Endothelial cell of umbilical vein (primary cell): ENCODE measurements around the gene TADA2A. TPM values are rescaled to one million over a fixed set of nuclear protein-coding genes. Genes with fewer than 3 reads are reported as not detected.

Source experiments
- BruUV-seq: library from RNA; stranded (reverse); fragments of 400-500 nt; replicated peaks from 2 replicates; lab custom pipeline; 2021; lab: Mats Ljungman, UMichigan
- CTCF ChIA-PET: fragments of 300-600, 350-600 bp; sonication (Branson Sonifier 250); formaldehyde crosslinking; loops from one replicate; lab custom pipeline; 2021; ENCODE audit warnings: antibody characterized with exemption, inconsistent platforms; lab: Charles Lee
- POLR2A ChIA-PET: fragments of 300-600, 350-600 bp; sonication (Branson Sonifier 250); formaldehyde crosslinking; loops from one replicate; lab custom pipeline; 2021; ENCODE audit warnings: antibody characterized with exemption, inconsistent platforms; lab: Charles Lee
- DNase-seq: peaks from one replicate; pipeline ENCODE4 v3.0.0-alpha.2; 2011; ENCODE audit warnings: low read depth, low spot score
- FAIRE-seq: peaks from 2 replicates; lab custom pipeline; 2011; peaks lifted over from hg19 to GRCh38; lab: Jason Lieb, UNC
- H2AFZ ChIP-seq: 2 replicates; pipeline ENCODE4 v1.6.0; 2012; ENCODE audit warnings: low read depth, low read length, control low read depth, inconsistent platforms
- H3K27ac ChIP-seq: 2 replicates; pipeline ENCODE4 v1.5.1; 2011; ENCODE audit warnings: low read depth, mild to moderate bottlenecking, control low read depth, low read length, moderate library complexity; ENCODE audit not compliant: insufficient read depth
- H3K27me3 ChIP-seq, 2 experiments: 2 replicates each; pipeline versions ENCODE4 v1.6.0 to v1.6.1; 2011; ENCODE audit warnings: low read length in 2 of 2, mixed read lengths in 1 of 2; ENCODE audit not compliant: control insufficient read depth in 2 of 2, insufficient read depth in 2 of 2
- H3K36me3 ChIP-seq, 2 experiments: 2 replicates in 1 of 2; 3 replicates in 1 of 2; pipeline ENCODE4 v1.5.1; 2011; ENCODE audit warnings: low read length in 2 of 2, mild to moderate bottlenecking in 1 of 2, moderate library complexity in 1 of 2; ENCODE audit not compliant: control insufficient read depth in 2 of 2, insufficient read depth in 2 of 2; ENCODE audit errors: extremely low read depth in 1 of 2
- H3K4me1 ChIP-seq: 3 replicates; pipeline ENCODE4 v1.5.1; 2011; ENCODE audit warnings: mild to moderate bottlenecking, low read length; ENCODE audit not compliant: control insufficient read depth, insufficient read depth; ENCODE audit errors: extremely low read depth
- H3K4me2 ChIP-seq: 2 replicates; pipeline ENCODE4 v1.6.1; 2011; ENCODE audit warnings: low read length, control low read depth, mixed read lengths; ENCODE audit not compliant: insufficient read depth
- H3K4me3 ChIP-seq, 3 experiments: fragments of 200-600 bp in 1 of 3; sonication (generic), shearing (Covaris generic) in 1 of 3; replicated peaks in 1 of 3; 2 replicates each; pipeline ENCODE4 v1.5.1; 2011 to 2016; ENCODE audit warnings: control low read depth in 3 of 3, low read length in 3 of 3, mild to moderate bottlenecking in 2 of 3, inconsistent platforms in 1 of 3, low read depth in 1 of 3, moderate library complexity in 1 of 3; ENCODE audit not compliant: insufficient read depth in 1 of 3
- H3K79me2 ChIP-seq: 2 replicates; pipeline ENCODE4 v1.6.0; 2012; ENCODE audit warnings: low read length, inconsistent platforms; ENCODE audit not compliant: control insufficient read depth, insufficient read depth
- H3K9ac ChIP-seq: replicated peaks from 2 replicates; pipeline ENCODE3; 2011; ENCODE audit warnings: low read length, control low read depth; ENCODE audit not compliant: insufficient read depth; ENCODE audit errors: extremely low read depth
- H3K9me1 ChIP-seq: replicated peaks from 3 replicates; pipeline ENCODE4 v1.6.0; 2011; ENCODE audit warnings: mild to moderate bottlenecking, low read length; ENCODE audit not compliant: control insufficient read depth, insufficient read depth; ENCODE audit errors: extremely low read depth
- H3K9me3 ChIP-seq: replicated peaks from 2 replicates; pipeline ENCODE4 v1.5.1; 2012; ENCODE audit warnings: low read length, inconsistent platforms; ENCODE audit not compliant: control insufficient read depth, insufficient read depth
- H4K20me1 ChIP-seq: replicated peaks from 2 replicates; pipeline ENCODE3; 2011; ENCODE audit warnings: mild to moderate bottlenecking, low read length; ENCODE audit not compliant: control insufficient read depth, insufficient read depth; ENCODE audit errors: extremely low read depth
- EZH2 ChIP-seq: IDR thresholded peaks from 2 replicates; pipeline ENCODE4 v1.6.1; 2012; ENCODE audit warnings: borderline replicate concordance, low read depth, mild to moderate bottlenecking, moderate library complexity, low read length, inconsistent platforms; ENCODE audit not compliant: severe bottlenecking
- FOS ChIP-seq: IDR thresholded peaks from 2 replicates; pipeline ENCODE4 v1.6.1; 2011; ENCODE audit warnings: mild to moderate bottlenecking, low read length, moderate library complexity, borderline replicate concordance; ENCODE audit not compliant: insufficient read depth
- GATA2 ChIP-seq: IDR thresholded peaks from 2 replicates; pipeline ENCODE4 v1.7.0; 2011; ENCODE audit warnings: low read depth, mild to moderate bottlenecking, moderate library complexity, mixed read lengths, low read length; ENCODE audit not compliant: insufficient read length, insufficient read depth
- JUN ChIP-seq: IDR thresholded peaks from 2 replicates; pipeline ENCODE4 v1.6.1; 2011; ENCODE audit warnings: borderline replicate concordance, low read depth; ENCODE audit not compliant: insufficient read length, insufficient read depth
- MYC ChIP-seq: IDR thresholded peaks from one replicate; pipeline ENCODE4 v1.6.1; 2011; ENCODE audit warnings: mild to moderate bottlenecking, low read depth, low read length
- POLR2A ChIP-seq: IDR thresholded peaks from 2 replicates; pipeline ENCODE4 v1.6.1; 2012; ENCODE audit warnings: low read depth, mild to moderate bottlenecking, control low read depth, low read length
- POLR2AphosphoS5 ChIP-seq: IDR thresholded peaks from 2 replicates; pipeline ENCODE4 v1.6.1; 2012; ENCODE audit warnings: low read depth, mild to moderate bottlenecking, control low read depth, low read length, moderate library complexity; ENCODE audit not compliant: insufficient read depth
- dilution Hi-C: fragments of 300-500 bp; cut with MboI; formaldehyde crosslinking; loops from one replicate; pipeline ENCODE4 v1.15.0; 2019; ENCODE audit warnings: low sequenced_read_pairs; ENCODE audit not compliant: extremely low pct_ligation_motif_present
- intact Hi-C: fragments of 100-400 bp; cut with micrococcal nuclease; formaldehyde crosslinking; loops from one replicate; pipeline ENCODE4 v1.10.0; 2022
- polyA plus RNA-seq, 4 experiments: library from polyadenylated mRNA; depleted of rRNA in 3 of 4; stranded (reverse) in 3 of 4; unstranded in 1 of 4; fragments of >200 nt; gene quantifications; 2 replicates each; pipeline versions ENCODE4 v1.2.1 to v1.2.3, GENCODE V29; 2011 to 2012; ENCODE audit warnings: missing spikeins in 1 of 4
- total RNA-seq: library from RNA; stranded (reverse); gene quantifications from 2 replicates; pipeline ENCODE4 v1.2.3, GENCODE V29; 2021
- TF ChIP-seq, protein P1 (sequence below): IDR thresholded peaks from 2 replicates; pipeline ENCODE4 v1.6.1; 2011; ENCODE audit not compliant: insufficient read depth, insufficient read length
- TF ChIP-seq, protein P2 (sequence below), 2 donors: IDR thresholded peaks; 1 replicate in 1 of 2; 2 replicates in 1 of 2; pipeline ENCODE4 v1.5.1; 2011; ENCODE audit warnings: low read length in 2 of 2, mild to moderate bottlenecking in 2 of 2, moderate library complexity in 2 of 2, control low read depth in 1 of 2, inconsistent platforms in 1 of 2, low read depth in 1 of 2; ENCODE audit not compliant: insufficient read depth in 1 of 2; ENCODE audit errors: extremely low read depth in 1 of 2

The TADA2A gene
- total and polyA plus RNA-seq, 2 donors (not counting 3 experiments of a cell fraction or from before 2014, with no cell fraction given), result 9.9 to 22.4 TPM

DNA sequence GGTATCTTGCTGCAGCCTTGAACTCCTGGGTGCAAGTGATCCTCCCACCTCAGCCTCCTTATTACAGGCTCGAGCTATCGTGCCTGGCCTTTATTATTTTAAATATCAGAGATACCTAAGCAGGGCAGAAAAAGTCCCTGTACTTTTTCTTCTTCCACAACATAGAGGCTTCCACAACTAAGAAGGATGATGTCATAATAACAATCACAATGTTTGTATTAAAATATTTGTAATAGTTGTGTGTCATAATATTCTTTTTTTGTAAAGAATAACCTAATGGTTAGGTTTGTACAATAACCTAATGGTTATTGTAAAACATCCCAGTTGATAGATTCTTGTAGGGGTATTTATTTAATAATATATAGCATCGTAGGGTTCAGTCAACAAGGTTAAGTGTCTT lies 56.4 kb downstream of the TADA2A start:
- H3K27me3 ChIP-seq, result no peaks in the 10 kb centered on the region
- no peak overlapping the region for H3K4me2 ChIP-seq
- no peaks in the 10 kb centered on the region for H3K9me3 ChIP-seq
- DNase-seq, result no peak
- peaks cover 16% of the 10 kb centered on the region for H3K4me1 ChIP-seq
- H2AFZ ChIP-seq, result no peak overlapping the region
- ChIA-PET CTCF (interaction anchor here (1.6 kb wide), 1 partner anchor 8 kb away, joined by 4 read pairs; no protein-coding TSS in a partner anchor), POLR2A (no interaction called here)
- intact Hi-C loops, result no loop called here
- dilution Hi-C loops, result no loop called here
- H3K79me2 ChIP-seq, result no peaks in the 10 kb centered on the region
- BruUV-seq, result no TSS peak
- H4K20me1 ChIP-seq, result no peaks in the 10 kb centered on the region
- no peaks in the 10 kb centered on the region for H3K9me1 ChIP-seq
- no peak for FAIRE-seq
- no peak overlapping the region for H3K9ac ChIP-seq
- H3K4me3 ChIP-seq, result no peak overlapping the region
- no peak for TF ChIP-seq POLR2A
- H3K36me3 ChIP-seq, result peaks cover 0 to 2% of the 10 kb centered on the region in 2 experiments
- no peak overlapping the region for H3K27ac ChIP-seq

DNA sequence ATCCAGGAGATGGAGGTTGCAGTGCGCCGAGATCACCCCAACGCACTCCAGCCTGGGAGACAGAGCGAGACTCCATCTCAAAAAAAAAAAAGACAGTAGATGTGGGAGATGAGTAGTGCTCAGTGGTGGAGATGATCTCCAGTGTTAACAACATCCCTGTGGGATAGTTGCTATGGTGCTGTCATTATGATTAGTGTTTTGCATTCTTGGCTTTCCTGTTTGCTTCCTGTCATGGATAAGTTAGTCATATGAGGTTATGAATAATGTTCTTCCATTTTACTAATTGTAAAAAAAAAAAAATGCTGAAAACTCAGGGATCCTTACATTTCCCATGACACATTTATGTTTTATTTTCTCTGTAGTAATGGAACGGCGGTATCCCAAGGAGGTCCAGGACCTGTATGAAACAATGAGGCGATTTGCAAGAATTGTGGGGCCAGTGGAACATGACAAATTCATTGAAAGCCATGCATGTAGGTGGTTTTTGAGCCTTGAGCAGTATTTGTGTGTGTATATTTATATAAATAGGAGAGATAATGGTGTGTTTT lies 58.5 kb downstream of the TADA2A start:
- DNase-seq, result peak; percentile 88
- no peaks in the 10 kb centered on the region for H3K9me3 ChIP-seq
- H3K27me3 ChIP-seq, result no peaks in the 10 kb centered on the region
- peak overlapping the region; percentile 58 for H3K9ac ChIP-seq
- peak overlapping the region; percentile 94 for H3K27ac ChIP-seq
- no peak overlapping the region for H3K4me3 ChIP-seq
- no peak for FAIRE-seq
- intact Hi-C loops (loop anchor here (1.0 to 2.0 kb wide), 3 partner anchors 12 to 58 kb away; partner anchors contain the start of genes ACACA and TADA2A), dilution Hi-C loops (no loop called here)
- no TSS peak for BruUV-seq
- H3K4me1 ChIP-seq, result peaks cover 16% of the 10 kb centered on the region
- H3K36me3 ChIP-seq, result peaks cover under 1 to 2% of the 10 kb centered on the region in 2 experiments
- CTCF ChIA-PET, result interaction anchor here (1.0 to 1.6 kb wide), 2 partner anchors 11 to 12 kb away, joined by 3 to 4 read pairs; no protein-coding TSS in a partner anchor
- peak overlapping the region; percentile 82 for H3K4me2 ChIP-seq
- no peaks in the 10 kb centered on the region for H3K79me2 ChIP-seq
- no peak overlapping the region for H2AFZ ChIP-seq
- POLR2A ChIA-PET, result interaction anchor here (0.6 kb wide), 1 partner anchor 58 kb away, joined by 5 read pairs; no protein-coding TSS in a partner anchor
- H4K20me1 ChIP-seq, result no peaks in the 10 kb centered on the region
- no peaks in the 10 kb centered on the region for H3K9me1 ChIP-seq
- TF ChIP-seq EZH2 (no peak), JUN (peak; percentile 90), POLR2AphosphoS5 (peak; percentile 47), MYC (no peak), FOS (peak; percentile 64), GATA2 (peak; percentile 45), POLR2A (no peak)
- TF ChIP-seq, protein P1, sequence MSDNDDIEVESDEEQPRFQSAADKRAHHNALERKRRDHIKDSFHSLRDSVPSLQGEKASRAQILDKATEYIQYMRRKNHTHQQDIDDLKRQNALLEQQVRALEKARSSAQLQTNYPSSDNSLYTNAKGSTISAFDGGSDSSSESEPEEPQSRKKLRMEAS, result no peak
- TF ChIP-seq, protein P2, sequence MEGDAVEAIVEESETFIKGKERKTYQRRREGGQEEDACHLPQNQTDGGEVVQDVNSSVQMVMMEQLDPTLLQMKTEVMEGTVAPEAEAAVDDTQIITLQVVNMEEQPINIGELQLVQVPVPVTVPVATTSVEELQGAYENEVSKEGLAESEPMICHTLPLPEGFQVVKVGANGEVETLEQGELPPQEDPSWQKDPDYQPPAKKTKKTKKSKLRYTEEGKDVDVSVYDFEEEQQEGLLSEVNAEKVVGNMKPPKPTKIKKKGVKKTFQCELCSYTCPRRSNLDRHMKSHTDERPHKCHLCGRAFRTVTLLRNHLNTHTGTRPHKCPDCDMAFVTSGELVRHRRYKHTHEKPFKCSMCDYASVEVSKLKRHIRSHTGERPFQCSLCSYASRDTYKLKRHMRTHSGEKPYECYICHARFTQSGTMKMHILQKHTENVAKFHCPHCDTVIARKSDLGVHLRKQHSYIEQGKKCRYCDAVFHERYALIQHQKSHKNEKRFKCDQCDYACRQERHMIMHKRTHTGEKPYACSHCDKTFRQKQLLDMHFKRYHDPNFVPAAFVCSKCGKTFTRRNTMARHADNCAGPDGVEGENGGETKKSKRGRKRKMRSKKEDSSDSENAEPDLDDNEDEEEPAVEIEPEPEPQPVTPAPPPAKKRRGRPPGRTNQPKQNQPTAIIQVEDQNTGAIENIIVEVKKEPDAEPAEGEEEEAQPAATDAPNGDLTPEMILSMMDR (IDR thresholded peaks at IDR 0.05; ENCODE audit: extremely low read depth in 1 of 2, insufficient read depth in 1 of 2, low read depth in 1 of 2, low read length in 2 of 2), result no peak
